Measurements from ENCODE around the gene ECM2.

The ECM2 gene

DNA sequence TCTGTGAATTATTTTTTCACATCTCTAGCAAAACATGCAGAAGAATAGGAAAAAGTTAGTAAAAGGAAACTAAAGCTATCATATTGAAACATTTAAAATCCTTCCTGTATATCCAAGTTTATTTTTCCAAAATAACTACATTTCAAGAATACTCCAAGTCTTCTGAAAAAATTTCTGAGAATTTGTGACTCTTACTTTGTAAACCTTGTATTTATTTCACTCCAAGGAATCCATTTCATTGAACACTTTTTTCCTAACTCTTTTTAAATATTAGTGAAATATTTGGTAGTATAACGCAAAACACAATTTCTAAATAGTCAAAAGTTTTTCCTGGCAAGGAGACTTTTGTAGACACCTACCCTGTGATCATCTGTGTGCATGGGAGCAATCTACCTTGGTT, 19.3 kb downstream of the ECM2 start:
- Histone ChIP-seq H3K9ac (ENCODE audit: low read length) (no peak overlapping the region), H3K9me3 (replicated peaks; ENCODE audit: insufficient read depth, low read length) (no peaks in the 10 kb centered on the region), H3K4me1 (ENCODE audit: low read length) (0 out of 2 replicates have a peak, but pooled peaks cover 2% of the 10 kb centered on the region), H3K4me3 (ENCODE audit: low read length) (no peak overlapping the region), H3F3A (ENCODE audit: insufficient read depth, low read length) (no peaks in the 10 kb centered on the region), H2AFZ (ENCODE audit: low read length) (no peak overlapping the region), H3K79me2 (ENCODE audit: low read length) (no peaks in the 10 kb centered on the region), H3K36me3 (replicated peaks; ENCODE audit: insufficient read depth, low read length) (no peaks in the 10 kb centered on the region), H3K27me3 (replicated peaks; ENCODE audit: insufficient read depth, low read length) (no peaks in the 10 kb centered on the region), H3K4me2 (ENCODE audit: low read depth, low read length) (no peak overlapping the region), H3K27ac (ENCODE audit: low read length) (no peak overlapping the region), H4K20me1 (ENCODE audit: insufficient read depth, low read length) (no peaks in the 10 kb centered on the region), H3K9me2 (replicated peaks; ENCODE audit: insufficient read depth, low read length) (no peaks in the 10 kb centered on the region)
- TF ChIP-seq, protein P1, sequence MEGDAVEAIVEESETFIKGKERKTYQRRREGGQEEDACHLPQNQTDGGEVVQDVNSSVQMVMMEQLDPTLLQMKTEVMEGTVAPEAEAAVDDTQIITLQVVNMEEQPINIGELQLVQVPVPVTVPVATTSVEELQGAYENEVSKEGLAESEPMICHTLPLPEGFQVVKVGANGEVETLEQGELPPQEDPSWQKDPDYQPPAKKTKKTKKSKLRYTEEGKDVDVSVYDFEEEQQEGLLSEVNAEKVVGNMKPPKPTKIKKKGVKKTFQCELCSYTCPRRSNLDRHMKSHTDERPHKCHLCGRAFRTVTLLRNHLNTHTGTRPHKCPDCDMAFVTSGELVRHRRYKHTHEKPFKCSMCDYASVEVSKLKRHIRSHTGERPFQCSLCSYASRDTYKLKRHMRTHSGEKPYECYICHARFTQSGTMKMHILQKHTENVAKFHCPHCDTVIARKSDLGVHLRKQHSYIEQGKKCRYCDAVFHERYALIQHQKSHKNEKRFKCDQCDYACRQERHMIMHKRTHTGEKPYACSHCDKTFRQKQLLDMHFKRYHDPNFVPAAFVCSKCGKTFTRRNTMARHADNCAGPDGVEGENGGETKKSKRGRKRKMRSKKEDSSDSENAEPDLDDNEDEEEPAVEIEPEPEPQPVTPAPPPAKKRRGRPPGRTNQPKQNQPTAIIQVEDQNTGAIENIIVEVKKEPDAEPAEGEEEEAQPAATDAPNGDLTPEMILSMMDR (IDR thresholded peaks at IDR 0.05; ENCODE audit: low read length), result no peak
- no peak for TF ChIP-seq EZH2phosphoT487 (IDR thresholded peaks at IDR 0.05; ENCODE audit: low read length)
- TF ChIP-seq EZH2 (optimal IDR thresholded peaks at IDR 0.05; ENCODE audit: low read depth, low read length), result no peak
- no peak for DNase-seq

DNA sequence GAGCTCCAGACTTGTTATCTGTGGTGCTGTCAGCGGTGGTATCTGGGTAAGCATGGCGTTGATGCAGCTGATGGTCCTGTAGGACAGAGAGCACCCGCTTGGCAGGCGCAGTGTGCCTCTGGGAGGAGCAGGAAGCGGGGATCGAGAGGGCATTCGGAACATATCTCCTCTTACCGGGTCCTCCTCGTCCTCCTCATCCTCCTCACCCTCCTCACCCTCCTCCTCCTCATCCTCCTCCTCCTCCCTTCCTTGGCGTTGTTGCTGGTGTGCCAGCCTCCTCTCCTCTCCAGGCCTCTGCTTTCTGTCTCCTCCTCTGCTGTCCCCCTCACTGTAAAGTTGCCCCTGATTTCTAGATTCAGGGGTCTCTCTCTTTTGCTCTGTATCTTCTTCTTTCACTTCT, 21.2 kb downstream of the ECM2 start:
- Histone ChIP-seq H3K9me2 (replicated peaks; ENCODE audit: insufficient read depth, low read length) (no peaks in the 10 kb centered on the region), H3K4me2 (ENCODE audit: low read depth, low read length) (no peak overlapping the region), H3K36me3 (replicated peaks; ENCODE audit: insufficient read depth, low read length) (no peaks in the 10 kb centered on the region), H3K9ac (ENCODE audit: low read length) (no peak overlapping the region), H3K27ac (ENCODE audit: low read length) (no peak overlapping the region), H2AFZ (ENCODE audit: low read length) (no peak overlapping the region), H3K79me2 (ENCODE audit: low read length) (no peaks in the 10 kb centered on the region), H3K27me3 (replicated peaks; ENCODE audit: insufficient read depth, low read length) (no peaks in the 10 kb centered on the region), H3K4me3 (ENCODE audit: low read length) (no peak overlapping the region), H3F3A (ENCODE audit: insufficient read depth, low read length) (no peaks in the 10 kb centered on the region), H3K9me3 (replicated peaks; ENCODE audit: insufficient read depth, low read length) (no peaks in the 10 kb centered on the region), H4K20me1 (ENCODE audit: insufficient read depth, low read length) (no peaks in the 10 kb centered on the region), H3K4me1 (ENCODE audit: low read length) (peaks cover 6% of the 10 kb centered on the region; the same call in 1 of the 2 replicates)
- TF ChIP-seq EZH2phosphoT487 (IDR thresholded peaks at IDR 0.05; ENCODE audit: low read length), result no peak
- TF ChIP-seq, protein P1 (IDR thresholded peaks at IDR 0.05; ENCODE audit: low read length), result no peak
- TF ChIP-seq EZH2 (optimal IDR thresholded peaks at IDR 0.05; ENCODE audit: low read depth, low read length), result no peak
- DNase-seq, result no peak

DNA sequence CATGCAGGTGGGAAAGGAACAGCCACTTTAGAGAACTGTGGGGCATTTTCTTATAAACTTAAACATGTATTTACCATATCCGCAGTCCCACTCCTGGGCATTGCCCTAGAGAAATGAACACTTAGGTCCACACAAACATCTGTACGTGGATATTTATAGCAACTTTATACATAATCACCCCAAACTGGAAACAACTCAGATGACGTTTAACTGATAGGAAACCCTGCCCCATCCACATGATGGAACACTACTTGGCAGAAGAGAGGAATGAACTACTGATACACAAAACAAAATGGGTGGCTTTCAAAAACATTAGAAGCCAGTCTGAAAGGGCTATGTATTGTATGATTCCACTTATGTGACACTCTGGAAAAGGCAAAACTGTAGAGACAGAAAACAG, 22.4 kb downstream of the ECM2 start:
- TF ChIP-seq EZH2phosphoT487 (IDR thresholded peaks at IDR 0.05; ENCODE audit: low read length) (no peak), EZH2 (optimal IDR thresholded peaks at IDR 0.05; ENCODE audit: low read depth, low read length) (no peak)
- TF ChIP-seq, protein P1 (IDR thresholded peaks at IDR 0.05; ENCODE audit: low read length), result no peak
- no peak for DNase-seq
- Histone ChIP-seq H3K36me3 (replicated peaks; ENCODE audit: insufficient read depth, low read length) (no peaks in the 10 kb centered on the region), H3K4me3 (ENCODE audit: low read length) (no peak overlapping the region), H3K9me3 (replicated peaks; ENCODE audit: insufficient read depth, low read length) (no peaks in the 10 kb centered on the region), H3K4me1 (ENCODE audit: low read length) (peaks cover 6% of the 10 kb centered on the region; the same call in 1 of the 2 replicates), H3K9ac (ENCODE audit: low read length) (no peak overlapping the region), H3F3A (ENCODE audit: insufficient read depth, low read length) (no peaks in the 10 kb centered on the region), H4K20me1 (ENCODE audit: insufficient read depth, low read length) (no peaks in the 10 kb centered on the region), H3K79me2 (ENCODE audit: low read length) (no peaks in the 10 kb centered on the region), H2AFZ (ENCODE audit: low read length) (no peak overlapping the region), H3K4me2 (ENCODE audit: low read depth, low read length) (no peak overlapping the region), H3K27ac (ENCODE audit: low read length) (no peak overlapping the region), H3K27me3 (replicated peaks; ENCODE audit: insufficient read depth, low read length) (no peaks in the 10 kb centered on the region), H3K9me2 (replicated peaks; ENCODE audit: insufficient read depth, low read length) (no peaks in the 10 kb centered on the region)

Data from MM.1S (cell line).